Thyroid gland (tissue), 4 donors: ENCODE data around the gene RNF31.

Experiments used
- POLR2A ChIP-seq, 2 donors: fragments of 450-650 bp; IDR thresholded peaks; one replicate each; pipeline ENCODE4 v1.6.1; 2017; ENCODE audit warnings: antibody characterized with exemption in 2 of 2, mild to moderate bottlenecking in 2 of 2, moderate library complexity in 1 of 2
- TF ChIP-seq, protein P1 (sequence below), 6 experiments: fragments of 200-600 bp in 3 of 6; fragments of 450-650 bp in 3 of 6; sonication (generic) in 3 of 6; IDR thresholded peaks; one replicate each; pipeline ENCODE4 v1.5.1; 2016 to 2019; ENCODE audit warnings: antibody characterized with exemption in 6 of 6, mild to moderate bottlenecking in 2 of 6, inconsistent platforms in 1 of 6, moderate library complexity in 1 of 6

DNA sequence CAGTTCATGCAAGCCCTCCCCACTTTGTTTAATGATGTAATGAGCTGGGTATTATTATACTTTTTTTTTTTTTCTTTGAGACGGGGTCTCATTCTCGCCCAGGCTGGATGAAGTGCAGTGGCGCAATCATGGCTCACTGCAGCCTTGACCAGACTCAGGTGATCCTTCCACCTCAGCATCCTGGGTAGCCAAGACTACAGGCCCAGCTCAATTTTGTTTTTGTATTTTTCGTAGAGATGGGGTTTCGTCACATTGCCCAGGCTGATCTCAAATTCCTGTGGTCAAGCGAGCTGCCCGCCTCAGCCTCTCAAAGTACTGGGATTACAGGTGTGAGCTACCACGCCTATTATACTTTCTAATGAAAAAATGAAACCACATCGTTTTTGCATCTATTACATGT lies 37.2 kb upstream of the RNF31 start:
- TF ChIP-seq, protein P1, sequence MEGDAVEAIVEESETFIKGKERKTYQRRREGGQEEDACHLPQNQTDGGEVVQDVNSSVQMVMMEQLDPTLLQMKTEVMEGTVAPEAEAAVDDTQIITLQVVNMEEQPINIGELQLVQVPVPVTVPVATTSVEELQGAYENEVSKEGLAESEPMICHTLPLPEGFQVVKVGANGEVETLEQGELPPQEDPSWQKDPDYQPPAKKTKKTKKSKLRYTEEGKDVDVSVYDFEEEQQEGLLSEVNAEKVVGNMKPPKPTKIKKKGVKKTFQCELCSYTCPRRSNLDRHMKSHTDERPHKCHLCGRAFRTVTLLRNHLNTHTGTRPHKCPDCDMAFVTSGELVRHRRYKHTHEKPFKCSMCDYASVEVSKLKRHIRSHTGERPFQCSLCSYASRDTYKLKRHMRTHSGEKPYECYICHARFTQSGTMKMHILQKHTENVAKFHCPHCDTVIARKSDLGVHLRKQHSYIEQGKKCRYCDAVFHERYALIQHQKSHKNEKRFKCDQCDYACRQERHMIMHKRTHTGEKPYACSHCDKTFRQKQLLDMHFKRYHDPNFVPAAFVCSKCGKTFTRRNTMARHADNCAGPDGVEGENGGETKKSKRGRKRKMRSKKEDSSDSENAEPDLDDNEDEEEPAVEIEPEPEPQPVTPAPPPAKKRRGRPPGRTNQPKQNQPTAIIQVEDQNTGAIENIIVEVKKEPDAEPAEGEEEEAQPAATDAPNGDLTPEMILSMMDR (IDR thresholded peaks at IDR 0.05): no peak
- no peak for TF ChIP-seq POLR2A (IDR thresholded peaks at IDR 0.05)
